ENCODE results near the gene RAP2A. TPM values are rescaled to one million over a fixed set of nuclear protein-coding genes. Genes with fewer than 3 reads are reported as not detected.

The RAP2A gene
- total and polyA plus RNA-seq, 9 of the 15 experiments (the other 6 are each of a cell fraction or from before 2014, with no cell fraction given), result 1.8 to 11.7 (median 5.6) TPM

DNA sequence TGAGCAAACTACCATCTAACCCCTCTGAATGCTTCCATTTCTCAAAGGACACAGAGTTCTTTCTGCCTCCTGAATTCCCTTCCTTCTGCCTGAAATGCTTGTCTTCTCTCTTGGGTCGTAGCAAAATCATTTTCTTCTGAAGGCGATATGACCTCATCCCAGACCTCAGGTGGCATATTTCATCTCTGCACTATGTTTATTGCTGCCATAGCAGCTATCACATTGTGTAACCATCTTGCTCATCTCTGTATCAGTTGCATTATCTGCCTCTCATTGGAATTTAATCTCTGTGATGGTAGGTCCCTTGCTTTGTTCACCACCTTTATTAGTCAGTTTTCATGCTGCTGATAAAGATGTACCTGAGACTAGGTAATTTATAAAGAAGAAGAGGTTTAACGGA, 32.5 kb upstream of the RAP2A start (continued):
- no peak for TF ChIP-seq PTRF (tag; IDR thresholded peaks at IDR 0.05)
- TF ChIP-seq ZNF174 (CRISPR knock-in tag; IDR thresholded peaks at IDR 0.05), result no peak
- TF ChIP-seq ETS1 (conservative IDR thresholded peaks at IDR 0.05; ENCODE audit: control insufficient read depth, low read depth, low read length), result no peak
- no peak for TF ChIP-seq EP400 (IDR thresholded peaks at IDR 0.05)
- no peak for TF ChIP-seq ETS2 (tag; IDR thresholded peaks at IDR 0.05; ENCODE audit: borderline replicate concordance, poor library complexity, severe bottlenecking)
- no peak for TF ChIP-seq CHD2 (IDR thresholded peaks at IDR 0.05; ENCODE audit: low read depth, low read length)
- no peak for TF ChIP-seq TOE1 (IDR thresholded peaks at IDR 0.05; ENCODE audit: borderline replicate concordance)
- no peak for TF ChIP-seq TOE1 (CRISPR knock-in tag; IDR thresholded peaks at IDR 0.05; ENCODE audit: borderline replicate concordance, low read depth)
- no peak for TF ChIP-seq ZBTB33 (CRISPR knock-in tag; IDR thresholded peaks at IDR 0.05)
- TF ChIP-seq, protein P1, sequence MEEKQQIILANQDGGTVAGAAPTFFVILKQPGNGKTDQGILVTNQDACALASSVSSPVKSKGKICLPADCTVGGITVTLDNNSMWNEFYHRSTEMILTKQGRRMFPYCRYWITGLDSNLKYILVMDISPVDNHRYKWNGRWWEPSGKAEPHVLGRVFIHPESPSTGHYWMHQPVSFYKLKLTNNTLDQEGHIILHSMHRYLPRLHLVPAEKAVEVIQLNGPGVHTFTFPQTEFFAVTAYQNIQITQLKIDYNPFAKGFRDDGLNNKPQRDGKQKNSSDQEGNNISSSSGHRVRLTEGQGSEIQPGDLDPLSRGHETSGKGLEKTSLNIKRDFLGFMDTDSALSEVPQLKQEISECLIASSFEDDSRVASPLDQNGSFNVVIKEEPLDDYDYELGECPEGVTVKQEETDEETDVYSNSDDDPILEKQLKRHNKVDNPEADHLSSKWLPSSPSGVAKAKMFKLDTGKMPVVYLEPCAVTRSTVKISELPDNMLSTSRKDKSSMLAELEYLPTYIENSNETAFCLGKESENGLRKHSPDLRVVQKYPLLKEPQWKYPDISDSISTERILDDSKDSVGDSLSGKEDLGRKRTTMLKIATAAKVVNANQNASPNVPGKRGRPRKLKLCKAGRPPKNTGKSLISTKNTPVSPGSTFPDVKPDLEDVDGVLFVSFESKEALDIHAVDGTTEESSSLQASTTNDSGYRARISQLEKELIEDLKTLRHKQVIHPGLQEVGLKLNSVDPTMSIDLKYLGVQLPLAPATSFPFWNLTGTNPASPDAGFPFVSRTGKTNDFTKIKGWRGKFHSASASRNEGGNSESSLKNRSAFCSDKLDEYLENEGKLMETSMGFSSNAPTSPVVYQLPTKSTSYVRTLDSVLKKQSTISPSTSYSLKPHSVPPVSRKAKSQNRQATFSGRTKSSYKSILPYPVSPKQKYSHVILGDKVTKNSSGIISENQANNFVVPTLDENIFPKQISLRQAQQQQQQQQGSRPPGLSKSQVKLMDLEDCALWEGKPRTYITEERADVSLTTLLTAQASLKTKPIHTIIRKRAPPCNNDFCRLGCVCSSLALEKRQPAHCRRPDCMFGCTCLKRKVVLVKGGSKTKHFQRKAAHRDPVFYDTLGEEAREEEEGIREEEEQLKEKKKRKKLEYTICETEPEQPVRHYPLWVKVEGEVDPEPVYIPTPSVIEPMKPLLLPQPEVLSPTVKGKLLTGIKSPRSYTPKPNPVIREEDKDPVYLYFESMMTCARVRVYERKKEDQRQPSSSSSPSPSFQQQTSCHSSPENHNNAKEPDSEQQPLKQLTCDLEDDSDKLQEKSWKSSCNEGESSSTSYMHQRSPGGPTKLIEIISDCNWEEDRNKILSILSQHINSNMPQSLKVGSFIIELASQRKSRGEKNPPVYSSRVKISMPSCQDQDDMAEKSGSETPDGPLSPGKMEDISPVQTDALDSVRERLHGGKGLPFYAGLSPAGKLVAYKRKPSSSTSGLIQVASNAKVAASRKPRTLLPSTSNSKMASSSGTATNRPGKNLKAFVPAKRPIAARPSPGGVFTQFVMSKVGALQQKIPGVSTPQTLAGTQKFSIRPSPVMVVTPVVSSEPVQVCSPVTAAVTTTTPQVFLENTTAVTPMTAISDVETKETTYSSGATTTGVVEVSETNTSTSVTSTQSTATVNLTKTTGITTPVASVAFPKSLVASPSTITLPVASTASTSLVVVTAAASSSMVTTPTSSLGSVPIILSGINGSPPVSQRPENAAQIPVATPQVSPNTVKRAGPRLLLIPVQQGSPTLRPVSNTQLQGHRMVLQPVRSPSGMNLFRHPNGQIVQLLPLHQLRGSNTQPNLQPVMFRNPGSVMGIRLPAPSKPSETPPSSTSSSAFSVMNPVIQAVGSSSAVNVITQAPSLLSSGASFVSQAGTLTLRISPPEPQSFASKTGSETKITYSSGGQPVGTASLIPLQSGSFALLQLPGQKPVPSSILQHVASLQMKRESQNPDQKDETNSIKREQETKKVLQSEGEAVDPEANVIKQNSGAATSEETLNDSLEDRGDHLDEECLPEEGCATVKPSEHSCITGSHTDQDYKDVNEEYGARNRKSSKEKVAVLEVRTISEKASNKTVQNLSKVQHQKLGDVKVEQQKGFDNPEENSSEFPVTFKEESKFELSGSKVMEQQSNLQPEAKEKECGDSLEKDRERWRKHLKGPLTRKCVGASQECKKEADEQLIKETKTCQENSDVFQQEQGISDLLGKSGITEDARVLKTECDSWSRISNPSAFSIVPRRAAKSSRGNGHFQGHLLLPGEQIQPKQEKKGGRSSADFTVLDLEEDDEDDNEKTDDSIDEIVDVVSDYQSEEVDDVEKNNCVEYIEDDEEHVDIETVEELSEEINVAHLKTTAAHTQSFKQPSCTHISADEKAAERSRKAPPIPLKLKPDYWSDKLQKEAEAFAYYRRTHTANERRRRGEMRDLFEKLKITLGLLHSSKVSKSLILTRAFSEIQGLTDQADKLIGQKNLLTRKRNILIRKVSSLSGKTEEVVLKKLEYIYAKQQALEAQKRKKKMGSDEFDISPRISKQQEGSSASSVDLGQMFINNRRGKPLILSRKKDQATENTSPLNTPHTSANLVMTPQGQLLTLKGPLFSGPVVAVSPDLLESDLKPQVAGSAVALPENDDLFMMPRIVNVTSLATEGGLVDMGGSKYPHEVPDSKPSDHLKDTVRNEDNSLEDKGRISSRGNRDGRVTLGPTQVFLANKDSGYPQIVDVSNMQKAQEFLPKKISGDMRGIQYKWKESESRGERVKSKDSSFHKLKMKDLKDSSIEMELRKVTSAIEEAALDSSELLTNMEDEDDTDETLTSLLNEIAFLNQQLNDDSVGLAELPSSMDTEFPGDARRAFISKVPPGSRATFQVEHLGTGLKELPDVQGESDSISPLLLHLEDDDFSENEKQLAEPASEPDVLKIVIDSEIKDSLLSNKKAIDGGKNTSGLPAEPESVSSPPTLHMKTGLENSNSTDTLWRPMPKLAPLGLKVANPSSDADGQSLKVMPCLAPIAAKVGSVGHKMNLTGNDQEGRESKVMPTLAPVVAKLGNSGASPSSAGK (IDR thresholded peaks at IDR 0.05), result no peak
